GM12892 (cell line): ENCODE results near the gene THAP10.
"Not testable (repeated sequence)": the region's sequence is repeated elsewhere in the genome, so short reads cannot be mapped to it uniquely, and the experiment has no call there.

Source experiments
- DNase-seq: peaks from one replicate; pipeline ENCODE4 v3.0.0; 2011; ENCODE audit not compliant: insufficient read length
- FAIRE-seq: peaks from 2 replicates; lab custom pipeline; 2011; peaks lifted over from hg19 to GRCh38; lab: Jason Lieb, UNC
- POLR2A ChIP-seq: IDR thresholded peaks from 2 replicates; pipeline ENCODE4 v1.6.1; 2011; ENCODE audit warnings: low read depth, low read length, control low read depth
- POLR2AphosphoS5 ChIP-seq: IDR thresholded peaks from 2 replicates; pipeline ENCODE4 v1.6.1; 2011; ENCODE audit warnings: low read depth, low read length, control low read depth
- TAF1 ChIP-seq: IDR thresholded peaks from 2 replicates; pipeline ENCODE4 v1.6.1; 2011; ENCODE audit warnings: low read depth, mild to moderate bottlenecking, control low read depth, low read length, borderline replicate concordance

The THAP10 gene

DNA sequence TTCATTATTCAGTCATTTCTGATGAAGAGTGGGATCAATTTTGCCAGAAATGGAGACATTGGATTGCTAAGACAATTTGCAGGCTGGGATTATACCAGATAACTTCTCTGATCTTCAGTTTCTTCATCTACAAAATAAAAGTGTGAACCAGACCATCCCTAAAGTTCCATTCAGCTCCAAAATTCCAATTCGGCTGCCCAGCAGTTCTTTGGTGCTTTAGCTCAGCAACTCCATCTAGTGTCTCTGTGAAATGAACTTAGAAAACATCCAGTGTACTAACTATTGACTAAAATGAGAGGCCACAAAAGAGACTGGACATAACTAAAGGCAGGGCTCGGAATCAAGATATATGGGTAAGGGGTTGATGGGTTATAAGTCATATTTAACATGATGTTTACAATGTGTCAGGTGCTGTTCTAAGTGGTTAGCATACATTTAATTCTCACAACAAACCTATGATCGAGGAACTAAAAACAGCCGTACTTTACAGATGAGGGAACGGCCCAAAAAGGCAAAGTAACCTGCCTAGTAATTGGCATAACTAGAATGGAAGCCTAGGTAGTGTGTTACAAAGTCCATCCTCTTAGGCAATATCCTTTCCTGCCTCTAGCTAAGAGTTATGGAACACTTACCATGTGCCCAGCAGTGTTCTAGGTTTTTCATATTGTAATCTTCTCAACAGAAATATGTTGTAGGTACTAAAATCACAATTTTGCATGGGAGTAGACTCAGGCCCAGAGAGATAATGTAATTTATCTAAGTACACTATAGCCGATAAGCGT lies 17.0 kb downstream of the THAP10 start:
- DNase-seq (no peak), FAIRE-seq (no peak)

DNA sequence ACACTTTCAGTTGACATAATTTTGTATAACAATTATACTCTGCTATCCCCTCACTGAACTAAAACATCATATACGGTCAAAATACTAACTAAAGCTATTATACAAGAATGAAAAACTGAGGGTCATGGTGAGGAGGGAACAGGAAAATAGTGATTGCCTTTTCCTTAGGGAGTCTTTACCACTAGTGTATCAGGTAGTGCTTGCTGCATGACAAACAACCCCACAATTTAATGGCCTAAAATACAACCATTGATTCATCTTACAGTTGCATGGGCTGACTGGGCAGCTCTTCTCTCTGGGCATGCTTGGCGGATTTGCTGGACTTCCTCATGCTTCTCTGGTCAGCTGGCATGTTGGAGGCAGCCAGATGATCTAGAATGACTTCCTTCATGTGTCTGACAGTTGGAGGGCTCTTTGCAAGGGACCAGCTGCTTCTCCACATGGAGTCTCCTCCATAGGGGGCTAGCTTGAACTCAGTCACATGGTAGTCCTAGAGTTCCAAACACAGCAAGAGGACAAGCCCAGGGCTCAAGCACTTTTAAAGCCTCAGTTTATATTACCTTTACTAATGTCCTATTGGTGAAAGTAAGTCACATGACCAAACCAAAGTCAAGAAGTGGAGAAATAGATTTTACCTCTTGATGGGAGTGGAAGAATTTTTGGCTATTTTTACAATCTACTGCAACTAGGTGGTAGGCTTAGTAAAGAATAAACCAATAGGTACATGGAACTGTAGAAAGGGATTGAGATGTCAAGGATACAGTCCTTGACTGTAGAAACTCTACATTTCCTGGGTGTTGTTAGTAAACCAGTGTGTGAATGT lies 18.8 kb downstream of the THAP10 start:
- FAIRE-seq = peak; percentile 27
- TF ChIP-seq POLR2A (no peak), TAF1 (no peak), POLR2AphosphoS5 (no peak)
- no peak for DNase-seq

More for the DNA sequence above, 17.0 kb downstream of the THAP10 start:
- TF ChIP-seq POLR2AphosphoS5 (no peak), POLR2A (no peak)

DNA sequence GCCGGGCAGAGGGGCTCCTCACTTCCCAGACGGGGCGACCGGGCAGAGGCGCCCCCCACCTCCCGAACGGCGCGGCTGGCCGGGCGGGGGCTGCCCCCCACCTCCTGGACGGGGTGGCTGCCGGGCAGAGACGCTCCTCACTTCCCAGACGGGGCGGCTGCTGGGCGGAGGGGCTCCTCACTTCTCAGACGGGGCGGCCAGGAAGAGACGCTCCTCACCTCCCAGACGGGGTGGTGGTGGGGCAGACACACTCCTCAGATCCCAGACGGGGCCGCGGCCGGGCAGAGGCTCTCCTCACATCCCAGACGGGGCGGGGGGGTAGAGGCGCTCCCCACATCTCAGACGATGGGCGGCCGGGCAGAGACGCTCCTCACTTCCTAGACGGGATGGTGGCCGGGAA lies 20.7 kb downstream of the THAP10 start:
- FAIRE-seq, DNase-seq: not testable (repeated sequence)

DNA sequence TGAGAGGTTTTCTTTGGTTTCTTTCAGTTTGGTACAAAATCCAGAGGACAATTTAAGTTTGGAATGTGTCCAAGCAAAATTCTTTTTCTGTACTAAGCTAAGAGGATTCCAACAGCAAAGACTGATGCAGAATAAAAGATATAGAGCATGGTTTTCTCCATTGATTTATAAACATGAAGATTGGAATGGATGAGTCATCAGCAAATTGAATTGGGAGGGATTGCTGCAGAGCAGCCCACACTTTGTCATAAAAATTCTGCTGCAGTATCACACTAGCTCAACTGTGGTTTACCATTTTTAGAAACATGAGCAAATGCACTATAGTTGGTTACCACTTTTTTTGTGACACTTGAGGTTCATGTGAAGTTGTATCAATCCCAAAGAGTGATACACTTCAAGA lies 22.2 kb downstream of the THAP10 start:
- no peak for TF ChIP-seq POLR2AphosphoS5
- no peak for TF ChIP-seq TAF1
- no peak for TF ChIP-seq POLR2A
- FAIRE-seq (peak; percentile 42), DNase-seq (no peak)

DNA sequence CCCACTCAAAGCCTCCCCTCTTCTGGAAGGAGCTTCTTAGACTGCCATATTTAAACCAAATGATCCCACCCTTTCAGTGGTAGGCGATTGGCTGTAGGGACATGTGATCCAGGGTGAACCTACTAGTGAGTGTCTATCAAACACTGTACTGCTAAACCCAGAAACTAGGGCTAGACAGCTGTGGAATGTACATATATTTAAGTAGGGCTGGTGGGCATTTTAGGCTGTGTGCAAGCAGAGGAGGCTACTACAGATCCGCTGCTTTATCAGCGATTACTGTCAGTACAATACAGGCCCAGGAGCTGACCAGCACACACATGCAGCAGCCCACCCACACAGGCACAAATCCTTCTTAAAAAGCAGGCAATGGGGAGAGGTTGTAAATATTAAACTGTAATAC lies 22.9 kb downstream of the THAP10 start:
- TF ChIP-seq POLR2AphosphoS5 = no peak
- no peak for TF ChIP-seq POLR2A
- no peak for TF ChIP-seq TAF1
- no peak for FAIRE-seq

DNA sequence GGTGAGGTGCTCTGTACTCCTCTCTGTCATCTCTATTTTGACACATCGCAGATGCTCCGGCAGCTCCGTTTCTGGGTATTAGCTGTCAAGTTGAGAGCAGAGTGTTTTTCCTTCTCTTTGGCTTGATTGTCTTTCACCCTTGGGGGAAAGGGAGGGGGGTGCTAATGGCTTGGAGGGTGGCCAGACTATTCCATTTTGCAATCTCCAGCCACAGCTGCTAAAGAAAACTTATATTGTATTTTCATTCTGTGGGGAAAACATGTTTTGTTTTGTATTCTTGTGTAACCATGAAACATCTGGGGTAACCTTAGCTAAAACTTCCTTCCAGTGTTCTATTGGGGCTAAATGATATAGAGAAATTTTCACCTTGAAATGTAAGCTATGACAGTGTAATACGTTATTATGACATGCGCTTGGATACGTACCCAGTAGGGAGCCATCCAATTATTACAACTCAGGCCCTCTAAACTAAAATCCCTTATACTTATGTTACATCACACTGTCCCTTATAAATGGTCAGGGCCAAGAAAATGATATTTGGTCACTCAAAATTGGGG lies 24.2 kb downstream of the THAP10 start:
- no peak for TF ChIP-seq TAF1
- no peak for TF ChIP-seq POLR2AphosphoS5
- no peak for TF ChIP-seq POLR2A
- DNase-seq = no peak

More for the DNA sequence above, 22.9 kb downstream of the THAP10 start:
- DNase-seq = no peak

DNA sequence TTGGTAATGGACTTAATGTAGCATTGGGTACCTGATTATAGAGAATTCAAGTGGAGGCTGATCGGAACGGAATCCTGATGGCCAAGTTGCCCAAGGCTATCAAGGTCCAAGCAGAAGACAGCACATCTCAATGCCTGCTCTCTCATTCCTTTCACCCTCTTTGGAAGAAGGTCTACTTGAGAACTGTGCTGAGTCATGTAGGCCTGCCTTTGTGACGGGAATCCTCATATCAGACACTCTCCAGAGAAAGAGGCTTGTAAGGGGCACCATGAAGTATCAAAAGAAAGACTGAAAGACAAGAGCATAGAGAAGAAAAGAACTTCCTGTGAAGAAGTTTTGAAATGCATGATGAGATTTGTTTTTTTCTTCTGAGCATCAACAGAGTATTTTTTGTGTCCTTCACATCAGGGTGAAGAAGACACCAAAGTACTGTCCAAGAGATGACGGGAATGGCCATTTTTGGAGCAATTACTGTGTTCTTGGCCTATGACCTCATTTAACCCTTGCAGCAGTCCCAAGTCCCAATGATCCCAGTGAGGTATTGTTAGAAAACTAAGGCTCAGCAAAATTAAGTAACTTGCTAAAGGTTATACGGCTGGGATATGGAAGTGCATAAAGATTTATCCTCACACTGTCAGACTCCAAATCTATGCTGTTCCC lies 25.1 kb downstream of the THAP10 start:
- FAIRE-seq (no peak), DNase-seq (no peak)
- TF ChIP-seq POLR2A (no peak), TAF1 (no peak), POLR2AphosphoS5 (no peak)

More for the DNA sequence above, 24.2 kb downstream of the THAP10 start:
- FAIRE-seq = no peak

DNA sequence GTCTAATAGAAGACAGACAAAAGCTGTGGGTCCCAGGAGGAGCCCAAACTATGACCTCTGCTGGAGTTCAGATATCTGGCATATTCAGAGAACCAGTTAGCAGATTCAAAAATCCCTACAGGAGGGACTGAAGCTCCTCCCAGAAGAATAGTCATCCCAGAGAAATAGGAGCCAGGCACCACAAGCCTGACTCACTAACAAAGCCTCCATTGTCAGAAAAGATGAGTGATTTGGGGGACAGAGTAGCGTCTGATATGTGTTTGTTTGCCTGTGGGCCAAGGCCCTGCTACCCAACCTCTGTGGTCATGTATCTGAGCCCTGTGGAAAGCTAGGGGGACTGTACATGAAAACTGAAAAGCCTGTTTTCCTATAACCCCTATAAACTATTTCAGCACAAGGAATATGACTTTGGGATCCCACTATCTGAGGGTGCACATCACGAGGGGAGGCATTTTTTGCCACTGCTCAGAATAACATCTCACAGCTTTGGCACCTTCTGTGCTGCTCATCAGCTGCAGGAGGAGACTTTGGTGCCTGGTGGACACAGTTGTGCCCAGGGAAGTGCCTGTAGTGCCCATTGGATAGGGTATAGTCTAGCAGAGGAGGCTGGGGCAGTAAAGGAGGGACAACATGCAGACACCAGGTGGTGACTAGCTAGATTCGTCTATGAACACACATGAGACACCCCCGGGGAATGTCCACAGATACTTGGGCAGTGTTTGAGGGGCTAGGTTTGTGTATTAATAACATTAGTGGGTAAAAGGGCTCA lies 28.6 kb downstream of the THAP10 start:
- FAIRE-seq (no peak), DNase-seq (no peak)
- TF ChIP-seq TAF1 = no peak

DNA sequence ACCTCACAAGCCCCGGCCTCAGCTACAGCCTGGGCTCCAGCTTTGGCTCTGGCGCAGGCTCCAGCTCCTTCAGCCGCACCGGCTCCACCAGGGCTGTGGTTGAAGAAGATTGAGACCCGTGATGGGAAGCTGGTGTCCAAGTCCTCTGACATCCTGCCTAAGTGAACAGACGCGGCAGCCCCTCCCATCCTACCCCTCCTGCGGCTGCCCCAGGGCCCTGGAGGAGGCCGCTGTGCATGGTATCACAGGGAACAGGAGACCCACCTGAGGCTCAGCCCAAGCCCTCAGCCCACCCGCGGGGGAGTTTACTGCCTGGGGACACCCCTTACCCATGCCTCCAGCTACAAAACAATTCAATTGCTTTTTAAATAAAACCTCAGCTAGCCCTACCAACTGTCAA lies 32.2 kb downstream of the THAP10 start:
- FAIRE-seq (no peak), DNase-seq (no peak)
- TF ChIP-seq POLR2A (no peak), POLR2AphosphoS5 (no peak), TAF1 (no peak)

DNA sequence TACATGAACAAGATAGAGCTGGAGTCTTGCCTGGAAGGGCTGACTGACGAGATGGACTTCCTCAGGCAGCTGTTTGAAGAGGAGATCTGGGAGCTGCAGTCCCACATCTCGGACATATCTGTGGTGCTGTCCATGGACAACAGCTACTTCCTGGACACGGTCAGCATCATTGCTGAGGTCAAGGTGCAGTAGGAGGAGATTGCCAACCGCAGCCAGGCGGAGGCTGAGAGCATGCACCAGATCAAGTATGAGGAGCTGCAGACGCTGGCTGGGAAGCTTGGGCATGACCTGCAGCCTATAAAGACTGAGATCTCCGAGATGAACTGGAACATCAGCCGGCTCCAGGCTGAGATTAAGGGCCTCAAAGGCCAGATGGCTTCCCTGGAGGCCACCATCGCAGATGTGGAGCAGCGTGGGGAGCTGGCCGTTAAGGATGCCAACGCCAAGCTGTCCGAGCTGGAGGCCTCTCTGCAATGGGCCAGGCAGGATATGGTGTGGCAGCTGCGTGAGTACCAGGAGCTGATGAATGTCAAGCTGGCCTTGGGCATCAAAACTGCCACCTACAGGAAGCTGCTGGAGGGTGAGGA lies 32.8 kb downstream of the THAP10 start:
- no peak for DNase-seq
- no peak for FAIRE-seq
- TF ChIP-seq TAF1 = no peak
- TF ChIP-seq POLR2AphosphoS5 = no peak
- TF ChIP-seq POLR2A = no peak

DNA sequence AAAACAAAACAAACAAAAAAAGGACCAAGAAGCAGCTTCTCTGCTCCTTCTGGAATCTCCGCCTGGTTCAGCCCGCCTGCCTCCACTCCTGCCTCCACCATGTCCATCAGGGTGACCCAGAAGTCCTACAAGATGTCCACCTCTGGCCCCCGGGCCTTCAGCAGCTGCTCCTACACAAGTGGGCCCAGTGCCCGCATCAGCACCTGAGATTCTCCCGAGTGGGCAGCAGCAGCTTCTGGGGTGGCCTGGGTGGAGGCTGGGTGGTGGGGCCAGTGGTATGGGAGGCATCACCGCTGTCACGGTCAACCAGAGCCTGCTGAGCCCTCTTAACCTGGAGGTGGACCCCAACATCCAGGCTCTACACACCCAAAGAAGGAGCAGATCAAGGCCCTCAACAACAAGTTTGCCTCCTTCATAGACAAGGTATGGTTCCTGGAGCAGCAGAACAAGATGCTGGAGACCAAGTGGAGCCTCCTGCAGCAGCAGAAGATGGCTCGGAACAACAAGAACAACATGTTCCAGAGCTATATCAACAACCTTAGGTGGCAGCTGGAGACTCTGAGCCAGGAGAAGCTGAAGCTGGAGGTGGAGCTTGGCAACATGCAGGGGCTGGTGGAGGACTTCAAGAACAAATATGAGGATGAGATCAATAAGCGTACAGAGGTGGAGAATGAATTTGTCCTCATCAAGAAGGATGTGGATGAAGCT lies 33.5 kb downstream of the THAP10 start:
- FAIRE-seq, DNase-seq: not testable (repeated sequence)
